ENCODE data around the gene TRIM13.

DNA sequence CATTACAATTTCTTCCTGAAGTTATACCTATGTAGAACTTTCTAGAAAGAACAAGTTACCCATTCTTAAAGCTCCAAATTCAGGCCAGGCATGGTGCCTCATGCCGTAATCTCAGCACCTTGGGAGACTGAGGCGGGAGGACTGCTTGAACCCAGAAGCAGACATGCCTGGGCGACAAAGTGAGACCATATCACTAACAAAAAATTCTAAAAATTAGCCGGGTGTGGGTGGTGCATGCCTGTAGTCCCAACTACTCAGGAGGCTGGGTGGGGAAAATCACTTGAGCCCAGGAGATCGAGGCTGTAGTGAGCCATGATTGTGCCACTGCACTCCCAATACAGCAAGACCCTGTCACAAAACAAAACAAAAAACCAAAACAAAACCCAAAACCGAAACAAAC, 41.4 kb downstream of the TRIM13 start:
- TF ChIP-seq CTCF (IDR thresholded peaks at IDR 0.05) (no peak), EP300 (IDR thresholded peaks at IDR 0.05) (no peak), POLR2A (IDR thresholded peaks at IDR 0.05) (no peak)
